GM23248 (cell line): ENCODE measurements around the gene ADAMTSL2.

Experiments
- EZH2 ChIP-seq: fragments of 200-600 bp; sonication (generic); IDR thresholded peaks from 2 replicates; pipeline ENCODE4 v1.6.1; 2018; ENCODE audit warnings: antibody characterized with exemption, mild to moderate bottlenecking; ENCODE audit not compliant: insufficient read depth, poor library complexity, severe bottlenecking
- EZH2phosphoT487 ChIP-seq: fragments of 200-600 bp; sonication (generic); IDR thresholded peaks from 2 replicates; pipeline ENCODE4 v1.6.1; 2018; ENCODE audit warnings: antibody characterized with exemption, moderate library complexity, mild to moderate bottlenecking, low read depth; ENCODE audit not compliant: insufficient read depth

DNA sequence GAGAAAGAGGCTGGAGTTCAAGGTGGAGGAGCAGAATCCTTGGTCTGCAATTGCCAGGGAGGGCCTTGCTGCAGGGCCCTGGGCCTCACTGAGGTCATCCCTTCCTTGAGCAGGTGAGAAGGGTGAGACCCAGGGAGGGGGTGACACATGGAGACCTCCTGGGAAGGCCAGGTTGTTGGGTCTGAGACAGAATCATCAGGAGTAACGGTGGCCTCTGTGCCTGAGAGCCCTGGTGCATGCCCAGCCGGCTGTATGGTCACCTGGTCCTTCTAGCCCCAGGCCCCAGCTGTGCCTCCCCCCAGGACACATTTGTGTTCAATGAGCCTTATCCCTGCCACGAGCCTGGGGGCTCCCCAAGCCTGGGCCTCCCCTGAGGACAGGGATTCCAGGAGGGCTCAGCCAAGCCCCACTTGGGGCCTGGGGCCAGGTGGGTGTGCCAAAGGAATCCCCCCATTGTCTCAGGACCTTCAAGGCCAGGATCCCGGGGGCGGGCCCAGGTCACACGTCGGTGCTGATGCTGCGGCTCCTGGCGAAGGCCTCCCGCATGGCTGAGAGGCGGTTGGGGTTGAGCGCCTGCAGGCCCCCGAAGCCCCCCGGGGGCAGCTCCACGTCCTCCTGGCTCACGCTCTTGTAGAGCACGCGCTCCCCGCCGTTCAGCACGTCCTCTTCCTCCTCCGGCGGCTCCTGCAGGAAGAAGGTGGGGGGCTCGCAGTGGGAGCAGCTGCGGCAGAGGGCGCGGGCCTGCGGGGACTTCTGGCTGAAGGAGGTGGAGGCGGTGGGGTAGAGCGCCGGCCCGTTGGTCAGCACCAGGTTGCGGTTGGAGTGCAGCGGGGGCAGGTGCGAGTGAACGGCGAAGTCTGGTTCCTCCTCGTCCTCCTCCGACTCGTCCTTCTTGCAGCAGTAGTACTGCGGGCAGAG lies 44.3 kb downstream of the ADAMTSL2 start:
- TF ChIP-seq EZH2phosphoT487 (no peak), EZH2 (no peak)
